Gastroesophageal sphincter (tissue), 4 donors: ENCODE results near the gene GCHFR. TPM values are rescaled to one million over a fixed set of nuclear protein-coding genes. Genes with fewer than 3 reads are reported as not detected.

Source experiments
- ATAC-seq: fragments of 150-250 bp; one replicate; pipeline ENCODE4 v1.9.1; 2016; ENCODE audit warnings: mild to moderate bottlenecking, moderate library complexity
- H3K27ac ChIP-seq, 4 donors: fragments of 200-600 bp; sonication (generic) in 3 of 4; 1 replicate in 3 of 4; 2 replicates in 1 of 4; pipeline ENCODE4 v1.5.1; 2016 to 2019
- H3K27me3 ChIP-seq: fragments of 200-600 bp; sonication (generic); one replicate; pipeline ENCODE4 v1.5.1; 2019
- H3K36me3 ChIP-seq, 2 donors: fragments of 200-600 bp; sonication (generic); one replicate each; pipeline ENCODE4 v1.5.1; 2019; ENCODE audit warnings: control low read depth in 1 of 2
- H3K4me1 ChIP-seq, 3 donors: fragments of 200-600 bp; sonication (generic); 1 replicate in 2 of 3; 2 replicates in 1 of 3; pipeline ENCODE4 v1.5.1; 2016 to 2019; ENCODE audit warnings: control low read depth in 2 of 3
- H3K4me3 ChIP-seq, 2 donors: fragments of 200-600 bp; sonication (generic); one replicate each; pipeline ENCODE4 v1.5.1; 2019; ENCODE audit warnings: mild to moderate bottlenecking in 1 of 2, moderate library complexity in 1 of 2
- H3K9me3 ChIP-seq, 3 donors: fragments of 200-600 bp; sonication (generic); one replicate each; pipeline ENCODE4 v1.5.1; 2017 to 2019; ENCODE audit warnings: control low read depth in 2 of 3
- CTCF ChIP-seq, 4 experiments: fragments of 200-600 bp in 2 of 4; fragments of 450-650 bp in 2 of 4; sonication (generic) in 1 of 4; IDR thresholded peaks; one replicate each; pipeline ENCODE4 v1.5.1; 2017 to 2019; ENCODE audit warnings: antibody characterized with exemption in 4 of 4, mild to moderate bottlenecking in 2 of 4, moderate library complexity in 2 of 4
- EP300 ChIP-seq: sonication (generic); formaldehyde crosslinking; IDR thresholded peaks from one replicate; pipeline ENCODE4 v1.6.1; 2017; ENCODE audit warnings: antibody characterized with exemption, mild to moderate bottlenecking
- POLR2A ChIP-seq, 2 donors: fragments of 450-650 bp; IDR thresholded peaks; one replicate each; pipeline ENCODE4 v1.6.1; 2017; ENCODE audit warnings: antibody characterized with exemption in 2 of 2, mild to moderate bottlenecking in 2 of 2, moderate library complexity in 1 of 2
- POLR2AphosphoS5 ChIP-seq: sonication (generic); formaldehyde crosslinking; IDR thresholded peaks from one replicate; pipeline ENCODE4 v1.6.1; 2017; ENCODE audit warnings: antibody characterized with exemption
- WGBS, 2 donors: methylation state at CpG; one replicate each; pipeline ENCODE4 v1.1.5; 2018; ENCODE audit warnings: low coverage in 1 of 2; 5-methylcytosine and 5-hydroxymethylcytosine counted together
- total RNA-seq, 4 donors: library from RNA; depleted of rRNA; stranded (reverse); fragments of >200 nt; gene quantifications; one replicate each; pipeline ENCODE4 v1.1.0, GENCODE V29; 2016

Gene GCHFR
- total RNA-seq, 4 donors from 2014 or later = 5.8 to 12.1 (median 6.9) TPM

- Histone ChIP-seq H3K4me1 (peaks cover 3 to 42% (median 22%) of the 10 kb centered on the region in 3 donors), H3K36me3 (peaks cover 0 to 35% of the 10 kb centered on the region in 2 donors), H3K27me3 (no peaks in the 10 kb centered on the region), H3K27ac (peak within 1 kb of the TSS; percentile 85 to 98 (median 96)), H3K4me3 (peak within 1 kb of the TSS; percentile 70 to 88), H3K9me3 (no peaks in the 10 kb centered on the region)
- ATAC-seq = peak; percentile 99
- TF ChIP-seq POLR2AphosphoS5 (peak; percentile 18), CTCF (IDR thresholded peaks at IDR 0.05) (peak in 3 of 4 experiments; percentile 12 to 41 (median 36)), EP300 (no peak), POLR2A (IDR thresholded peaks at IDR 0.05) (peak; percentile 14 to 19)
- 0% methylated on average over 8 of the region's 64 CpGs; no CpG with 5 or more reads in 1 of the 2 donors for WGBS, 2 donors
Observed at GRCh38 chr15:40807028-40807887, 43.4 kb downstream of the GCHFR start, which contains the start of the genes DNAJC17 and ZFYVE19. TSS of gene DNAJC17 (minus strand) at chr15:40807473. CDS start at chr15:40807446, 27 bp downstream. TSS of gene ZFYVE19 (plus strand) at chr15:40807089. CDS start at chr15:40807590, 501 bp downstream.

GRCh38 chr15:40807888-40808461 is 44.1 kb downstream of the GCHFR start:
- Histone ChIP-seq H3K27me3 (no peaks in the 10 kb centered on the region), H3K4me3 (peak overlapping the region; percentile 70 to 88), H3K27ac (peak overlapping the region in 3 of 4 donors; percentile 96 to 98 (median 96)), H3K4me1 (peaks cover 3 to 42% (median 22%) of the 10 kb centered on the region in 3 donors), H3K9me3 (no peaks in the 10 kb centered on the region), H3K36me3 (peaks cover 0 to 34% of the 10 kb centered on the region in 2 donors)
- no peak for ATAC-seq
- no peak for TF ChIP-seq POLR2A (IDR thresholded peaks at IDR 0.05)
- no peak for TF ChIP-seq POLR2AphosphoS5
- TF ChIP-seq EP300 = no peak
- no peak for TF ChIP-seq CTCF (IDR thresholded peaks at IDR 0.05)
- 5 to 15% methylated on average over 11 to 15 of the region's 19 CpGs for WGBS, 2 donors

GRCh38 chr15:40808861-40809450 is 45.1 kb downstream of the GCHFR start:
- no peak overlapping the region for H3K4me3 ChIP-seq
- WGBS, 2 donors = 73% methylated on average over 5 of the region's 8 CpGs; no CpG with 5 or more reads in 1 of the 2 donors
- H3K4me1 ChIP-seq = peaks cover 3 to 37% (median 22%) of the 10 kb centered on the region in 3 donors
- no peaks in the 10 kb centered on the region for H3K9me3 ChIP-seq
- no peaks in the 10 kb centered on the region for H3K27me3 ChIP-seq
- H3K36me3 ChIP-seq = peaks cover 0 to 44% of the 10 kb centered on the region in 2 donors
- no peak for ATAC-seq
- TF ChIP-seq POLR2AphosphoS5 (no peak), CTCF (IDR thresholded peaks at IDR 0.05) (no peak), POLR2A (IDR thresholded peaks at IDR 0.05) (no peak), EP300 (no peak)
- H3K27ac ChIP-seq = no peak overlapping the region

- Histone ChIP-seq H3K4me1 (peaks cover 3 to 14% (median 13%) of the 10 kb centered on the region in 3 donors), H3K36me3 (peaks cover 0 to 57% of the 10 kb centered on the region in 2 donors), H3K9me3 (no peaks in the 10 kb centered on the region), H3K4me3 (no peak overlapping the region), H3K27ac (no peak overlapping the region), H3K27me3 (no peaks in the 10 kb centered on the region)
- WGBS, 2 donors = 80 to 100% methylated on average over 1 of the region's 12 CpGs
- no peak for TF ChIP-seq POLR2AphosphoS5
- no peak for TF ChIP-seq EP300
- no peak for TF ChIP-seq POLR2A (IDR thresholded peaks at IDR 0.05)
- no peak for TF ChIP-seq CTCF (IDR thresholded peaks at IDR 0.05)
- no peak for ATAC-seq
Observed at GRCh38 chr15:40812721-40813425, 49.0 kb downstream of the GCHFR start.
